HEK293 (cell line): ENCODE results near the gene PHKA2.

Experiments used
- CTCF ChIA-PET: fragments of 350-600 bp; formaldehyde crosslinking; extraction: SDS; loops from one replicate; lab custom pipeline; 2021; ENCODE audit warnings: antibody characterized with exemption; lab: Yijun Ruan, JAX
- POLR2A ChIA-PET: fragments of 300-600 bp; formaldehyde crosslinking; extraction: SDS; loops from one replicate; lab custom pipeline; 2020; ENCODE audit warnings: antibody characterized with exemption, inconsistent platforms; lab: Yijun Ruan, JAX
- H3K27ac ChIP-seq: fragments of 200-500 bp; sonication (Bioruptor generic); 2 replicates; pipeline ENCODE4 v1.5.1; 2014; ENCODE audit warnings: low read depth, low read length, control low read depth, inconsistent platforms; ENCODE audit errors: extremely low read depth
- H3K36me3 ChIP-seq, 2 experiments: fragments of 200-500 bp in 1 of 2; sonication (Bioruptor generic) in 1 of 2; 1 replicate in 1 of 2; 2 replicates in 1 of 2; pipeline ENCODE4 v1.5.1; 2014 to 2017; ENCODE audit warnings: inconsistent platforms in 2 of 2, low read length in 2 of 2; ENCODE audit not compliant: control insufficient read depth in 2 of 2, insufficient read depth in 1 of 2
- H3K4me1 ChIP-seq: fragments of 200-500 bp; sonication (Bioruptor generic); 2 replicates; pipeline ENCODE4 v1.5.1; 2014; ENCODE audit warnings: mild to moderate bottlenecking, low read length, inconsistent platforms; ENCODE audit not compliant: control insufficient read depth, insufficient read depth
- H3K4me3 ChIP-seq: 2 replicates; pipeline ENCODE4 v1.5.1; 2011; ENCODE audit warnings: low read depth, mild to moderate bottlenecking, control low read depth, low read length, moderate library complexity
- H3K9me3 ChIP-seq: fragments of 200-500 bp; sonication (Bioruptor generic); 2 replicates; pipeline ENCODE4 v1.5.1; 2014; ENCODE audit warnings: low read depth, low read length, inconsistent platforms; ENCODE audit not compliant: control insufficient read depth, insufficient read depth
- HOXD13 ChIP-seq: sonication (generic); formaldehyde crosslinking; IDR thresholded peaks from 2 replicates; pipeline ENCODE4 v1.8.0; 2022; ENCODE audit warnings: missing genetic modification reagents, borderline replicate concordance
- ZBTB17 ChIP-seq: fragments of 450-650 bp; formaldehyde crosslinking; IDR thresholded peaks from 2 replicates; pipeline ENCODE4 v1.5.1; 2016; ENCODE audit warnings: missing biosample characterization, missing genetic modification characterization
- ZEB2 ChIP-seq: fragments of 450-650 bp; formaldehyde crosslinking; IDR thresholded peaks from 2 replicates; pipeline ENCODE4 v1.5.1; 2016; ENCODE audit warnings: missing biosample characterization, missing genetic modification characterization
- ZNF138 ChIP-seq: fragments of 450-650 bp; formaldehyde crosslinking; IDR thresholded peaks from 2 replicates; pipeline ENCODE4 v1.5.1; 2016; ENCODE audit warnings: missing biosample characterization, missing genetic modification characterization, borderline replicate concordance
- ZNF157 ChIP-seq: fragments of 450-650 bp; formaldehyde crosslinking; IDR thresholded peaks from 2 replicates; pipeline ENCODE4 v1.5.1; 2016; ENCODE audit warnings: missing biosample characterization, missing genetic modification characterization
- ZNF184 ChIP-seq: fragments of 450-650 bp; IDR thresholded peaks from 2 replicates; pipeline ENCODE4 v1.5.1; 2018; ENCODE audit warnings: missing biosample characterization, mild to moderate bottlenecking, missing genetic modification characterization
- ZNF558 ChIP-seq: fragments of 450-650 bp; formaldehyde crosslinking; IDR thresholded peaks from 2 replicates; pipeline ENCODE4 v1.5.1; 2016; ENCODE audit warnings: missing biosample characterization, missing genetic modification characterization
- TF ChIP-seq, protein P1 (sequence below): fragments of 450-650 bp; formaldehyde crosslinking; IDR thresholded peaks from 2 replicates; pipeline ENCODE4 v1.5.1; 2016; ENCODE audit warnings: missing biosample characterization, missing genetic modification characterization, borderline replicate concordance
- TF ChIP-seq, protein P2 (sequence below): fragments of 450-650 bp; formaldehyde crosslinking; IDR thresholded peaks from 2 replicates; pipeline ENCODE4 v1.5.1; 2016; ENCODE audit warnings: missing biosample characterization, missing genetic modification characterization, borderline replicate concordance
- TF ChIP-seq, protein P3 (sequence below): fragments of 450-650 bp; formaldehyde crosslinking; IDR thresholded peaks from 2 replicates; pipeline ENCODE4 v1.5.1; 2016; ENCODE audit warnings: missing biosample characterization, missing genetic modification characterization
- TF ChIP-seq, protein P4 (sequence below): fragments of 450-650 bp; formaldehyde crosslinking; IDR thresholded peaks from 2 replicates; pipeline ENCODE4 v1.5.1; 2016; ENCODE audit warnings: missing biosample characterization, missing genetic modification characterization
- TF ChIP-seq, protein P5 (sequence below): fragments of 450-650 bp; formaldehyde crosslinking; IDR thresholded peaks from 2 replicates; pipeline ENCODE4 v1.5.1; 2017; ENCODE audit warnings: missing biosample characterization, missing genetic modification characterization
- TF ChIP-seq, protein P6 (sequence below): fragments of 450-650 bp; formaldehyde crosslinking; IDR thresholded peaks from 2 replicates; pipeline ENCODE4 v1.5.1; 2016; ENCODE audit warnings: missing biosample characterization, missing genetic modification characterization
- TF ChIP-seq, protein P7 (sequence below): fragments of 450-650 bp; formaldehyde crosslinking; IDR thresholded peaks from 2 replicates; pipeline ENCODE4 v1.5.1; 2016; ENCODE audit warnings: missing biosample characterization, missing genetic modification characterization

The PHKA2 gene

DNA sequence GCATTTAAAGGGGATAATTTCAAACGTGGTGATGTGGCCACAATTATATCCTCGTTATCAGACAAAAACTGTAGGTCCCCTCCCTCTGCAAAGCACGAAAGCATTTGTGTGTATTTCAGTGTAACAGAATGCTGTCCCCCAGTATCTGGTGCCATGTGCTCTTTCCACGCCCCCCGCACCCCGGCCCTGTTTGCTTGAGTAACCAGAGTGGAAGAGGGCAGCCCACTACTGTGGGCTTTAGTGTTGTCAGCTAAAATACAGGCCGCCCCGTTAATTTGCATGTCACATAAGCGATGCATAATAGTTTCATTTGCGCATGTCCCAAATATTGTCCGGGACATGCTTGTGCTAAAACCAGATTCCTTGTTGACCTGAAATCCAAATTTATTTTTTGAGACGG lies 110.1 kb downstream of the PHKA2 start (continued):
- TF ChIP-seq, protein P1, sequence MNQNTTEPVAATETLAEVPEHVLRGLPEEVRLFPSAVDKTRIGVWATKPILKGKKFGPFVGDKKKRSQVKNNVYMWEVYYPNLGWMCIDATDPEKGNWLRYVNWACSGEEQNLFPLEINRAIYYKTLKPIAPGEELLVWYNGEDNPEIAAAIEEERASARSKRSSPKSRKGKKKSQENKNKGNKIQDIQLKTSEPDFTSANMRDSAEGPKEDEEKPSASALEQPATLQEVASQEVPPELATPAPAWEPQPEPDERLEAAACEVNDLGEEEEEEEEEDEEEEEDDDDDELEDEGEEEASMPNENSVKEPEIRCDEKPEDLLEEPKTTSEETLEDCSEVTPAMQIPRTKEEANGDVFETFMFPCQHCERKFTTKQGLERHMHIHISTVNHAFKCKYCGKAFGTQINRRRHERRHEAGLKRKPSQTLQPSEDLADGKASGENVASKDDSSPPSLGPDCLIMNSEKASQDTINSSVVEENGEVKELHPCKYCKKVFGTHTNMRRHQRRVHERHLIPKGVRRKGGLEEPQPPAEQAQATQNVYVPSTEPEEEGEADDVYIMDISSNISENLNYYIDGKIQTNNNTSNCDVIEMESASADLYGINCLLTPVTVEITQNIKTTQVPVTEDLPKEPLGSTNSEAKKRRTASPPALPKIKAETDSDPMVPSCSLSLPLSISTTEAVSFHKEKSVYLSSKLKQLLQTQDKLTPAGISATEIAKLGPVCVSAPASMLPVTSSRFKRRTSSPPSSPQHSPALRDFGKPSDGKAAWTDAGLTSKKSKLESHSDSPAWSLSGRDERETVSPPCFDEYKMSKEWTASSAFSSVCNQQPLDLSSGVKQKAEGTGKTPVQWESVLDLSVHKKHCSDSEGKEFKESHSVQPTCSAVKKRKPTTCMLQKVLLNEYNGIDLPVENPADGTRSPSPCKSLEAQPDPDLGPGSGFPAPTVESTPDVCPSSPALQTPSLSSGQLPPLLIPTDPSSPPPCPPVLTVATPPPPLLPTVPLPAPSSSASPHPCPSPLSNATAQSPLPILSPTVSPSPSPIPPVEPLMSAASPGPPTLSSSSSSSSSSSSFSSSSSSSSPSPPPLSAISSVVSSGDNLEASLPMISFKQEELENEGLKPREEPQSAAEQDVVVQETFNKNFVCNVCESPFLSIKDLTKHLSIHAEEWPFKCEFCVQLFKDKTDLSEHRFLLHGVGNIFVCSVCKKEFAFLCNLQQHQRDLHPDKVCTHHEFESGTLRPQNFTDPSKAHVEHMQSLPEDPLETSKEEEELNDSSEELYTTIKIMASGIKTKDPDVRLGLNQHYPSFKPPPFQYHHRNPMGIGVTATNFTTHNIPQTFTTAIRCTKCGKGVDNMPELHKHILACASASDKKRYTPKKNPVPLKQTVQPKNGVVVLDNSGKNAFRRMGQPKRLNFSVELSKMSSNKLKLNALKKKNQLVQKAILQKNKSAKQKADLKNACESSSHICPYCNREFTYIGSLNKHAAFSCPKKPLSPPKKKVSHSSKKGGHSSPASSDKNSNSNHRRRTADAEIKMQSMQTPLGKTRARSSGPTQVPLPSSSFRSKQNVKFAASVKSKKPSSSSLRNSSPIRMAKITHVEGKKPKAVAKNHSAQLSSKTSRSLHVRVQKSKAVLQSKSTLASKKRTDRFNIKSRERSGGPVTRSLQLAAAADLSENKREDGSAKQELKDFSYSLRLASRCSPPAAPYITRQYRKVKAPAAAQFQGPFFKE: no peak
- TF ChIP-seq ZNF138 (tag by site-specific recombination): no peak

DNA sequence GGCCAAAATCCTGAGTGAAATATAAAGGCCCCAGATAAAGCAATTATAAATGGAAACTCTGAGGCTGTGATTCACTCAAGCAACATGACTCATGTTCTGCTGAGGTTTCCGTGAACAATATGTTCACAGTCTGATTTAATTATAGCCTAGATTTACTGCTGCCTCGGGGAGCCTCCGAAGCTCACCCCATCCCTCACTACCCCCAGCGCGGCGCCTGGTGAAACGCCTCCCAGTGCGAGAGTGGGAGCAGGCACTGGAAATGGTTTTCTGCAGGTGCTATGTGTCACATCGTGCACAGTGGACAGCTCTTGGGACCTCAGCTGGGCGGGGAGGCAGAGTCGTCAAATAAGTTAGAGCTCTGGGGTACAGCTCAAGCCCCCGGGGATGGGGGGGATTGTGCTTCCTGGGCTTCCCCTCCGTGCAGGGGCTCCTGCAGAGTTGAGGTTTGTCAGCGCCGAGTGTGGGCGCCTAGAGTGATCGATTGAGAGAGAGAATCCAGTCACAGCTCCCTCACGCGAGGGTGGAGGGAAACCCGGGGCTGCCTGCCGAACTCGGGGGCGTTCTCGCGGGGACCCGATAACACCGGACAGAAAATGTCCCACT lies 110.6 kb downstream of the PHKA2 start:
- no peak overlapping the region for H3K4me3 ChIP-seq
- no peaks in the 10 kb centered on the region for H3K36me3 ChIP-seq
- no peak overlapping the region for H3K27ac ChIP-seq
- H3K9me3 ChIP-seq: no peaks in the 10 kb centered on the region
- CTCF ChIA-PET: no interaction called here
- POLR2A ChIA-PET: interaction anchor here (1.4 kb wide), 1 partner anchor 13 kb away, joined by 4 read pairs; no protein-coding TSS in a partner anchor
- H3K4me1 ChIP-seq: no peaks in the 10 kb centered on the region; the same call in 1 of the 2 replicates
- TF ChIP-seq ZNF157 (tag by site-specific recombination): no peak
- TF ChIP-seq, protein P2, sequence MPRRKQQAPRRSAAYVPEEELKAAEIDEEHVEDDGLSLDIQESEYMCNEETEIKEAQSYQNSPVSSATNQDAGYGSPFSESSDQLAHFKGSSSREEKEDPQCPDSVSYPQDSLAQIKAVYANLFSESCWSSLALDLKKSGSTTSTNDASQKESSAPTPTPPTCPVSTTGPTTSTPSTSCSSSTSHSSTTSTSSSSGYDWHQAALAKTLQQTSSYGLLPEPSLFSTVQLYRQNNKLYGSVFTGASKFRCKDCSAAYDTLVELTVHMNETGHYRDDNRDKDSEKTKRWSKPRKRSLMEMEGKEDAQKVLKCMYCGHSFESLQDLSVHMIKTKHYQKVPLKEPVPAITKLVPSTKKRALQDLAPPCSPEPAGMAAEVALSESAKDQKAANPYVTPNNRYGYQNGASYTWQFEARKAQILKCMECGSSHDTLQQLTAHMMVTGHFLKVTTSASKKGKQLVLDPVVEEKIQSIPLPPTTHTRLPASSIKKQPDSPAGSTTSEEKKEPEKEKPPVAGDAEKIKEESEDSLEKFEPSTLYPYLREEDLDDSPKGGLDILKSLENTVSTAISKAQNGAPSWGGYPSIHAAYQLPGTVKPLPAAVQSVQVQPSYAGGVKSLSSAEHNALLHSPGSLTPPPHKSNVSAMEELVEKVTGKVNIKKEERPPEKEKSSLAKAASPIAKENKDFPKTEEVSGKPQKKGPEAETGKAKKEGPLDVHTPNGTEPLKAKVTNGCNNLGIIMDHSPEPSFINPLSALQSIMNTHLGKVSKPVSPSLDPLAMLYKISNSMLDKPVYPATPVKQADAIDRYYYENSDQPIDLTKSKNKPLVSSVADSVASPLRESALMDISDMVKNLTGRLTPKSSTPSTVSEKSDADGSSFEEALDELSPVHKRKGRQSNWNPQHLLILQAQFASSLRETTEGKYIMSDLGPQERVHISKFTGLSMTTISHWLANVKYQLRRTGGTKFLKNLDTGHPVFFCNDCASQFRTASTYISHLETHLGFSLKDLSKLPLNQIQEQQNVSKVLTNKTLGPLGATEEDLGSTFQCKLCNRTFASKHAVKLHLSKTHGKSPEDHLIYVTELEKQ (tag by site-specific recombination): peak; percentile 46; the same call in 1 of the 2 replicates
- TF ChIP-seq HOXD13 (CRISPR knock-in tag): no peak
- TF ChIP-seq ZEB2: peak; percentile 68
- TF ChIP-seq, protein P3, sequence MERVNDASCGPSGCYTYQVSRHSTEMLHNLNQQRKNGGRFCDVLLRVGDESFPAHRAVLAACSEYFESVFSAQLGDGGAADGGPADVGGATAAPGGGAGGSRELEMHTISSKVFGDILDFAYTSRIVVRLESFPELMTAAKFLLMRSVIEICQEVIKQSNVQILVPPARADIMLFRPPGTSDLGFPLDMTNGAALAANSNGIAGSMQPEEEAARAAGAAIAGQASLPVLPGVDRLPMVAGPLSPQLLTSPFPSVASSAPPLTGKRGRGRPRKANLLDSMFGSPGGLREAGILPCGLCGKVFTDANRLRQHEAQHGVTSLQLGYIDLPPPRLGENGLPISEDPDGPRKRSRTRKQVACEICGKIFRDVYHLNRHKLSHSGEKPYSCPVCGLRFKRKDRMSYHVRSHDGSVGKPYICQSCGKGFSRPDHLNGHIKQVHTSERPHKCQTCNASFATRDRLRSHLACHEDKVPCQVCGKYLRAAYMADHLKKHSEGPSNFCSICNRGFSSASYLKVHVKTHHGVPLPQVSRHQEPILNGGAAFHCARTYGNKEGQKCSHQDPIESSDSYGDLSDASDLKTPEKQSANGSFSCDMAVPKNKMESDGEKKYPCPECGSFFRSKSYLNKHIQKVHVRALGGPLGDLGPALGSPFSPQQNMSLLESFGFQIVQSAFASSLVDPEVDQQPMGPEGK (tag by site-specific recombination): peak; percentile 63; the same call in 1 of the 2 replicates
- no peak for TF ChIP-seq ZNF558 (tag by site-specific recombination)
- peak; percentile 77 for TF ChIP-seq ZNF184
- TF ChIP-seq, protein P4, sequence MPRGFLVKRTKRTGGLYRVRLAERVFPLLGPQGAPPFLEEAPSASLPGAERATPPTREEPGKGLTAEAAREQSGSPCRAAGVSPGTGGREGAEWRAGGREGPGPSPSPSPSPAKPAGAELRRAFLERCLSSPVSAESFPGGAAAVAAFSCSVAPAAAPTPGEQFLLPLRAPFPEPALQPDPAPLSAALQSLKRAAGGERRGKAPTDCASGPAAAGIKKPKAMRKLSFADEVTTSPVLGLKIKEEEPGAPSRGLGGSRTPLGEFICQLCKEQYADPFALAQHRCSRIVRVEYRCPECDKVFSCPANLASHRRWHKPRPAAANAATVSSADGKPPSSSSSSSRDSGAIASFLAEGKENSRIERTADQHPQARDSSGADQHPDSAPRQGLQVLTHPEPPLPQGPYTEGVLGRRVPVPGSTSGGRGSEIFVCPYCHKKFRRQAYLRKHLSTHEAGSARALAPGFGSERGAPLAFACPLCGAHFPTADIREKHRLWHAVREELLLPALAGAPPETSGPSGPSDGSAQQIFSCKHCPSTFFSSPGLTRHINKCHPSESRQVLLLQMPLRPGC (tag by site-specific recombination): peak; percentile 30; the same call in 1 of the 2 replicates
- TF ChIP-seq, protein P5, sequence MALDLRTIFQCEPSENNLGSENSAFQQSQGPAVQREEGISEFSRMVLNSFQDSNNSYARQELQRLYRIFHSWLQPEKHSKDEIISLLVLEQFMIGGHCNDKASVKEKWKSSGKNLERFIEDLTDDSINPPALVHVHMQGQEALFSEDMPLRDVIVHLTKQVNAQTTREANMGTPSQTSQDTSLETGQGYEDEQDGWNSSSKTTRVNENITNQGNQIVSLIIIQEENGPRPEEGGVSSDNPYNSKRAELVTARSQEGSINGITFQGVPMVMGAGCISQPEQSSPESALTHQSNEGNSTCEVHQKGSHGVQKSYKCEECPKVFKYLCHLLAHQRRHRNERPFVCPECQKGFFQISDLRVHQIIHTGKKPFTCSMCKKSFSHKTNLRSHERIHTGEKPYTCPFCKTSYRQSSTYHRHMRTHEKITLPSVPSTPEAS (tag by site-specific recombination): no peak
- TF ChIP-seq, protein P6, sequence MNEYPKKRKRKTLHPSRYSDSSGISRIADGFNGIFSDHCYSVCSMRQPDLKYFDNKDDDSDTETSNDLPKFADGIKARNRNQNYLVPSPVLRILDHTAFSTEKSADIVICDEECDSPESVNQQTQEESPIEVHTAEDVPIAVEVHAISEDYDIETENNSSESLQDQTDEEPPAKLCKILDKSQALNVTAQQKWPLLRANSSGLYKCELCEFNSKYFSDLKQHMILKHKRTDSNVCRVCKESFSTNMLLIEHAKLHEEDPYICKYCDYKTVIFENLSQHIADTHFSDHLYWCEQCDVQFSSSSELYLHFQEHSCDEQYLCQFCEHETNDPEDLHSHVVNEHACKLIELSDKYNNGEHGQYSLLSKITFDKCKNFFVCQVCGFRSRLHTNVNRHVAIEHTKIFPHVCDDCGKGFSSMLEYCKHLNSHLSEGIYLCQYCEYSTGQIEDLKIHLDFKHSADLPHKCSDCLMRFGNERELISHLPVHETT: 0 out of 2 replicates have a peak, but pooled peaks have one; percentile 27
- TF ChIP-seq, protein P7, sequence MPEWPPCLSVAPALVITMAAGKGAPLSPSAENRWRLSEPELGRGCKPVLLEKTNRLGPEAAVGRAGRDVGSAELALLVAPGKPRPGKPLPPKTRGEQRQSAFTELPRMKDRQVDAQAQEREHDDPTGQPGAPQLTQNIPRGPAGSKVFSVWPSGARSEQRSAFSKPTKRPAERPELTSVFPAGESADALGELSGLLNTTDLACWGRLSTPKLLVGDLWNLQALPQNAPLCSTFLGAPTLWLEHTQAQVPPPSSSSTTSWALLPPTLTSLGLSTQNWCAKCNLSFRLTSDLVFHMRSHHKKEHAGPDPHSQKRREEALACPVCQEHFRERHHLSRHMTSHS (tag by site-specific recombination): peak; percentile 98
- TF ChIP-seq ZBTB17 (tag by site-specific recombination): peak; percentile 25; the same call in 1 of the 2 replicates
